Mammary epithelial cell (primary cell): Measurements from ENCODE around the gene ATF5.

Source experiments
- EZH2 ChIP-seq: IDR thresholded peaks from 2 replicates; pipeline ENCODE4 v1.6.1; 2012; ENCODE audit warnings: low read length, inconsistent platforms, borderline replicate concordance
- TF ChIP-seq, protein P1 (sequence below), 2 donors: IDR thresholded peaks in 1 of 2; conservative IDR thresholded peaks in 1 of 2; 2 replicates each; pipeline ENCODE4 v1.5.1; 2011 to 2012; ENCODE audit warnings: inconsistent platforms in 2 of 2, low read length in 2 of 2, mild to moderate bottlenecking in 2 of 2, control low read depth in 1 of 2, low read depth in 1 of 2; ENCODE audit not compliant: insufficient read depth in 1 of 2; ENCODE audit errors: extremely low read depth in 1 of 2

DNA sequence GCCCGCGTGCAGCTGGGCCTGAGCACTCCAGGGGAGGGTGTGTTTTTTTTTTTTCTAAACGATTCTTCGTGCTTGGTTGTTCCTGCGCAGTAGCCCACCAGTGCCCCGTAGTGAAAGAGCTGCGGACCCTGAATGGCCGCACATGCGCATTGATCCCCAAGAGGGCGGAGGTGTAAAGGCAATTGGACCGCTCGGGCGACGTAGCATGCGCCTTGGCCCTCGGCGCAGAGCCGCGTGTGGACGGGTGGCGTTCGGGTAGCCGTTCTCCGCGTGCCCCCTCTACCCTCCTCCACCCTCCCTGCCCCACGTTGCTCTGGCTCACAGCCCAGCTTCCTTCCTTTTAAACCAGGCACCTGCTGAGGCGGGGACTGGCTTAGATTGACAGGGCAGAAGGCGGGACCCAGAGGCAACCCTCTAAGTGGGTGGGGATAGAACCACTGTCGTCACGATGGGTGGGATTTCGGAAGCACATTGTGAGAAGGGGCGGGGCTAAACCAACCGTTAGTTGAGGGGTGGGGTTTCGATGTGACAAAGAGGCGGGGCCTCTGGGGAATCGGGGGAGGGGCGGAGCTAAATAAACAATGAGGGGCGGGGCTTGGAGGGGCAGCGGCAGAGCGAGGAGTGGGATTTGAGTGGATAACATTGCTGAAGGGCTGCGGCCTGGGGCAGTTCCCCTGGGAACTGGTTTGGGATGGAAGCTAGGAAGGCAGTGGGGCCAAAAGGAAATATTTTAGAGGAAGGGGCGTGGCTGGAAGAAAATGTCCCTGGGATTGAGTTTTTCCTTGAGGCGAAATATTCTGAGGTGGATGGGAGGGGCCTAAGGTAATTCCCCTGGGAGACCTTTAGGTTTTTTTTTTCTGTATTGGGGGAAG, 842 bp downstream of the ATF5 start:
- TF ChIP-seq, protein P1, sequence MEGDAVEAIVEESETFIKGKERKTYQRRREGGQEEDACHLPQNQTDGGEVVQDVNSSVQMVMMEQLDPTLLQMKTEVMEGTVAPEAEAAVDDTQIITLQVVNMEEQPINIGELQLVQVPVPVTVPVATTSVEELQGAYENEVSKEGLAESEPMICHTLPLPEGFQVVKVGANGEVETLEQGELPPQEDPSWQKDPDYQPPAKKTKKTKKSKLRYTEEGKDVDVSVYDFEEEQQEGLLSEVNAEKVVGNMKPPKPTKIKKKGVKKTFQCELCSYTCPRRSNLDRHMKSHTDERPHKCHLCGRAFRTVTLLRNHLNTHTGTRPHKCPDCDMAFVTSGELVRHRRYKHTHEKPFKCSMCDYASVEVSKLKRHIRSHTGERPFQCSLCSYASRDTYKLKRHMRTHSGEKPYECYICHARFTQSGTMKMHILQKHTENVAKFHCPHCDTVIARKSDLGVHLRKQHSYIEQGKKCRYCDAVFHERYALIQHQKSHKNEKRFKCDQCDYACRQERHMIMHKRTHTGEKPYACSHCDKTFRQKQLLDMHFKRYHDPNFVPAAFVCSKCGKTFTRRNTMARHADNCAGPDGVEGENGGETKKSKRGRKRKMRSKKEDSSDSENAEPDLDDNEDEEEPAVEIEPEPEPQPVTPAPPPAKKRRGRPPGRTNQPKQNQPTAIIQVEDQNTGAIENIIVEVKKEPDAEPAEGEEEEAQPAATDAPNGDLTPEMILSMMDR (conservative IDR thresholded peaks at IDR 0.05 in 1 of 2, IDR thresholded peaks at IDR 0.05 in 1 of 2; ENCODE audit: extremely low read depth in 1 of 2, insufficient read depth in 1 of 2, low read depth in 1 of 2, low read length in 2 of 2), result peak in 1 of 2 donors; percentile 3
- no peak for TF ChIP-seq EZH2
